Chondrocyte (in vitro differentiated cells): ENCODE data around the gene GGPS1. TPM values are rescaled to one million over a fixed set of nuclear protein-coding genes. Genes with fewer than 3 reads are reported as not detected.
A peak's percentile ranks its signal among the peaks of the same experiment; 100 is the strongest.
"Not testable (repeated sequence)": the region's sequence is repeated elsewhere in the genome, so short reads cannot be mapped to it uniquely, and the experiment has no call there.

Experiments
- DNase-seq: peaks from one replicate; pipeline ENCODE4 v3.0.0; 2021; ENCODE audit warnings: mixed read lengths, low spot score
- H3K27ac Mint-ChIP-seq: one replicate; pipeline ENCODE4 v1.8.0; 2021; ENCODE audit warnings: mild to moderate bottlenecking, moderate library complexity, mixed read lengths; ENCODE audit not compliant: unreplicated experiment
- H3K27me3 Mint-ChIP-seq: 2 replicates; pipeline ENCODE4 v1.8.0; 2021; ENCODE audit warnings: low read depth, mixed read lengths
- H3K36me3 Mint-ChIP-seq: 2 replicates; pipeline ENCODE4 v1.8.0; 2021; ENCODE audit warnings: low read depth, mixed read lengths
- H3K4me1 Mint-ChIP-seq: 2 replicates; pipeline ENCODE4 v1.8.0; 2021; ENCODE audit warnings: low read depth, mild to moderate bottlenecking, mixed read lengths
- H3K4me3 Mint-ChIP-seq: one replicate; pipeline ENCODE4 v1.8.0; 2021; ENCODE audit warnings: mild to moderate bottlenecking, moderate library complexity, mixed read lengths; ENCODE audit not compliant: unreplicated experiment
- H3K9me3 Mint-ChIP-seq: 2 replicates; pipeline ENCODE4 v1.8.0; 2021; ENCODE audit warnings: low read depth, mixed read lengths
- total RNA-seq: library from RNA; stranded (reverse); gene quantifications from 3 replicates; pipeline ENCODE4 v1.2.1, GENCODE V29; 2021
- TF ChIP-seq, protein P1 (sequence below): fragments of 200-600 bp; sonication (generic); IDR thresholded peaks from 2 replicates; pipeline ENCODE4 v1.5.0; 2021; ENCODE audit warnings: antibody characterized with exemption, mild to moderate bottlenecking, moderate library complexity

GGPS1 gene
- total RNA-seq, 1 donor from 2014 or later: 39.1 TPM

DNA sequence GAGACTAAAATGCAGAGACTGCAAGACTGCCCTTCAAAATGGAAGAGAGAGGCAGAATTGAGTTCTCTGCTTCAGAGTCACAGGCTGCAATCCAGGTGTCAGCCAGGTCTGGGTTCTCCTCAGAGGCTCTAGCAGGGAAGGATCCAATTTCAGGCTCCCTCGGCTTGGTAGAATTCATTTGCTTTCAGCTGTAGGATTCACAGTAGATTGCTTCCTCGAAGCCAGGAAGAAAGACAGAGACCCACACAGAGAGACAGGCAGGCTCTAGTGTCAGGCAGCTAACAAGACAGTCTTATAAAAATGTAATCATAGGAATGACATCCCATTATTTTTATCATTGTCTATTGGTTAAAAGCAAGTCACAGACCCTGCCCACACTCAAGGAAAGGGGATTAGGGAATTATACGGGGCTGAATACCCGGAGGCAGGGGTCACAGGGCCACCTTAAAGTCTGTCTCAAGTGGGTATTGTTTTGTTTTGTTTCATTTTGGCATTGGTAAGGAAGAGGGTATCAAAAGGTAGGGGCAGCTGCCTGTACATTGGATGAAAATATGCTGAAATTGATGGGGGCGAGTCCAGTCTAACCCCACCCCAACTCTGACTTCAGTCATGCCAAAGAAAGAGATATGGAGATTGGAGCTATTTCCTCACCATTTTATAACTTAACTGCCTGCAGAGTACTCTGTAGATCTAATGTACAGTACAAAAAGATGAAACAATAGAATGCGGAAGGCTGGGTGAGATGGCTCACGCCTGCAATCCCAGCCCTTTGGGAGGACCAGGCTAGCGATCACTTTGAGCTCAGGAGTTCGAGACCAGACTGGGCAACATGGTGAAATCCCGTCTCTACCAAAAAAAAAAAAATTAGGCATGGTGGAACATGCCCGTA, 29.4 kb downstream of the GGPS1 start:
- TF ChIP-seq, protein P1, sequence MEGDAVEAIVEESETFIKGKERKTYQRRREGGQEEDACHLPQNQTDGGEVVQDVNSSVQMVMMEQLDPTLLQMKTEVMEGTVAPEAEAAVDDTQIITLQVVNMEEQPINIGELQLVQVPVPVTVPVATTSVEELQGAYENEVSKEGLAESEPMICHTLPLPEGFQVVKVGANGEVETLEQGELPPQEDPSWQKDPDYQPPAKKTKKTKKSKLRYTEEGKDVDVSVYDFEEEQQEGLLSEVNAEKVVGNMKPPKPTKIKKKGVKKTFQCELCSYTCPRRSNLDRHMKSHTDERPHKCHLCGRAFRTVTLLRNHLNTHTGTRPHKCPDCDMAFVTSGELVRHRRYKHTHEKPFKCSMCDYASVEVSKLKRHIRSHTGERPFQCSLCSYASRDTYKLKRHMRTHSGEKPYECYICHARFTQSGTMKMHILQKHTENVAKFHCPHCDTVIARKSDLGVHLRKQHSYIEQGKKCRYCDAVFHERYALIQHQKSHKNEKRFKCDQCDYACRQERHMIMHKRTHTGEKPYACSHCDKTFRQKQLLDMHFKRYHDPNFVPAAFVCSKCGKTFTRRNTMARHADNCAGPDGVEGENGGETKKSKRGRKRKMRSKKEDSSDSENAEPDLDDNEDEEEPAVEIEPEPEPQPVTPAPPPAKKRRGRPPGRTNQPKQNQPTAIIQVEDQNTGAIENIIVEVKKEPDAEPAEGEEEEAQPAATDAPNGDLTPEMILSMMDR: no peak
- Mint-ChIP-seq H3K36me3 (no peaks in the 10 kb centered on the region), H3K27ac (no peak overlapping the region), H3K4me1 (no peaks in the 10 kb centered on the region), H3K9me3 (no peaks in the 10 kb centered on the region), H3K4me3 (no peak overlapping the region), H3K27me3 (no peaks in the 10 kb centered on the region)
- DNase-seq: no peak

DNA sequence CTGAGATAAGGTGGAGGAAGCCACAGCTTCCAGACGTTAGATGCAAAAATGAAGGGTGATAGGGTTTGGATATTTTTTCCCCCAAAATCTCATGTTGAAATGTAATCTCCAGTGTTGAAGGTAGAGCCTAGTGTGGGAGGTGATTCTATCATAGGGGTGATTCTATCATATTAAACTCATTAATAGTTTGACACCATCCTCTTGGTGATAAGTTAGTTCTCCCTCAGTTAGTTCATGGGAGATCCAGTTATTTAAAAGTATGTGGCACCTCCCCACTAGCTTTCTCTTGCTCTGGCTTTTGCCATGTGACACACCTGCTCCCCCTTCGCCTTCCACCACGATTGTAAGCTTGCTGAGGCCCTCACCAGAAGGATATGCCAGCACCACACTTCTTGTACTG, 30.5 kb downstream of the GGPS1 start:
- H3K36me3 Mint-ChIP-seq: no peaks in the 10 kb centered on the region

DNA sequence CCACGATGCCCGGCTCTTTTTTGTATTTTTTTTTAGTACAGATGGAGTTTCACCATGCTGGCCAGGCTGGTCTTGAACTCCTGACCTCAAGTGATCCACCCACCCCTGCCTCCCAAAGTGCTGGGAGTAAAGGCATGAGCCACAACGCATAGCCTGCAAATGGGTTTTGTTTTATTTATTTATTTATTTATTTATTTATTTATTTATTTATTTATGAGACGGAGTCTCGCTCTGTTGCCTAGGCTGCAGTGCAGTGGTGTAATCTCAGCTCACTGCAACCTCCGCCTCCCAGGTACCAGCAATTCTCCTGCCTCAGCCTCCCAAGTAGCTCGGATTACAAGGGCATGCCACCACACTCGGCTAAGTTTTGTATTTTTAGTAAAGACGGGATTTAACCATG, 35.8 kb downstream of the GGPS1 start:
- not testable (repeated sequence) for H3K9me3 Mint-ChIP-seq, H3K4me3 Mint-ChIP-seq, H3K27me3 Mint-ChIP-seq

More for the DNA sequence above, 30.5 kb downstream of the GGPS1 start:
- no peaks in the 10 kb centered on the region for H3K9me3 Mint-ChIP-seq
- H3K27ac Mint-ChIP-seq: no peak overlapping the region
- H3K4me1 Mint-ChIP-seq: no peaks in the 10 kb centered on the region
- no peak for DNase-seq
- TF ChIP-seq, protein P1: no peak
- H3K4me3 Mint-ChIP-seq: no peak overlapping the region
- no peaks in the 10 kb centered on the region for H3K27me3 Mint-ChIP-seq

DNA sequence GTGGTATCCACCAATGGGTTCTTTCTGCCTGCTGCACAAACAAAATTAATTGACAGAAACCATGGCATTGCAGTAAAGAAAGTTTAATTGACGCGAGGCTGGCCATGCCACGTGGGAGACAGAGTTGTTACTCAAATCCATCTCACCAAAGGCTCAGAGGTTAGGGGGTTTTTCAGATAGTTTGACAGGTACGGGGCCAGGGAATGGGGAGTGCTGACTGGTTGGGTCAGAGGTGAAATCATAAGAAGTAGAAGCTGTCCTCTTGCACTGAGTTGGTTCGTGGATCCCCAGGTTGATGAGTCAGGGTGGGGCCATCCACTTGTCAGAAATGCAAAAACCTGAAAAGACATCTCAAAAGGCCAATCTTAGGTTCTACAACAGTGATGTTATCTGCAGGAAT, 37.9 kb downstream of the GGPS1 start:
- H3K4me1 Mint-ChIP-seq: peaks cover 32% of the 10 kb centered on the region
- H3K27ac Mint-ChIP-seq: peak overlapping the region; percentile 97
- no peaks in the 10 kb centered on the region for H3K36me3 Mint-ChIP-seq
- DNase-seq: no peak
- TF ChIP-seq, protein P1: no peak
- H3K27me3 Mint-ChIP-seq: no peaks in the 10 kb centered on the region
- peak overlapping the region; percentile 95 for H3K4me3 Mint-ChIP-seq
- no peaks in the 10 kb centered on the region for H3K9me3 Mint-ChIP-seq

More for the DNA sequence above, 35.8 kb downstream of the GGPS1 start:
- peaks cover 28% of the 10 kb centered on the region for H3K4me1 Mint-ChIP-seq
- DNase-seq, H3K36me3 Mint-ChIP-seq, H3K27ac Mint-ChIP-seq: not testable (repeated sequence)

DNA sequence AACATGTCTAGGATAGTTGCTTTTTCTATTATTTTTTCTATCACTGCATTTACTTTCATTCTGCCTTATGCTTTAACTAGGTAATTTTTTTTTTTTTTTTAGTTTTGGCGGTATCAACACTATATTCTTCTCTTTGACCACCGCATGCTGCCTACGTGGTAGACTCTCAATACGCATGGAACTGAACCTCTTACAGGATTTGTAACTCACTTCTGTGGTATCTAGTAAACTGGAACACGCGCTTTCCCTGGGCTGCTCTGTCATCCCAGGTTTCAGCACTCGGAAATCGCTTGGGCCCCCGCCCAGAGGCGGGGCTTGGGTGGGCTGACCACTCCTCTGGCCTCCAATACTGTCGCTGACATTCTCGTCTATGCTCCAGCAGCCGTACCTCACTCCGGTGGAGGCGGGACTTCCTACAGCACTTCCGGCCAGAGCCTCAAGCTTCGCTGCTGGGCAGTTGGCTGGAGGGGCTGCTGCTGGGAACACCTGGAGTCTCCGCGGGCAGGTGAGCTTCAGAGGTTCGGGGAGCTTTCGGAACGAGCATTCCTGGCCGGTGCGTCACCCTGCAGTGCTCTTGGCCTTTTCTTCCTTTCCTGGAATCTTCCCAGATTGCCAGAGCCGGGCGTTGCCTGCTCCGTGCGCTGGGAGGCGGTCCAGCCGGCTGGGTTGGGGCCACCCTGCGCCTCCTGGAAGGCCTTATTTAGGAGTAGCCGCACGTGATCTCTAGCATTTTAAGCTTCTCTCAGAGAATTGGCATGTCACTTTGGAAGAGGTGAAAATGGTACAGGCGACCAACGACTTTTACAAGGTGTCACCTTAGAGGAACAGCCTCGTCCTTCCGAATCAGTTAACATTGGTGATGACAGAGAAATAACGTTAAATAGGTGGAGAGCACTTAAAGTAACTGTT, 38.9 kb downstream of the GGPS1 start, which contains the start of gene TBCE:
Gene TBCE (plus strand): TSS at position 428 of the 909 bp plus-strand sequence. CDS start 12,623 bp downstream, outside the sequence.
- Mint-ChIP-seq H3K27ac (peak within 1 kb of the TSS; percentile 97), H3K36me3 (no peaks in the 10 kb centered on the region), H3K4me3 (peak within 1 kb of the TSS; percentile 95), H3K27me3 (no peaks in the 10 kb centered on the region), H3K4me1 (peaks cover 32% of the 10 kb centered on the region), H3K9me3 (no peaks in the 10 kb centered on the region)
- TF ChIP-seq, protein P1: peak; percentile 64
- peak; percentile 96 for DNase-seq
